HEK293T (cell line): ENCODE measurements around the gene ATP4B.

Experiments
- ARNT ChIP-seq: fragments of 450-650 bp; IDR thresholded peaks from 2 replicates; pipeline ENCODE4 v1.6.1; 2017; ENCODE audit warnings: mild to moderate bottlenecking
- BHLHE40 ChIP-seq: fragments of 450-650 bp; IDR thresholded peaks from 2 replicates; pipeline ENCODE4 v1.6.1; 2016; ENCODE audit warnings: mild to moderate bottlenecking, moderate library complexity, borderline replicate concordance
- FOXA1 ChIP-seq: fragments of 450-650 bp; IDR thresholded peaks from 2 replicates; pipeline ENCODE4 v1.6.1; 2016; ENCODE audit warnings: mild to moderate bottlenecking
- FOXK2 ChIP-seq: fragments of 450-650 bp; IDR thresholded peaks from 2 replicates; pipeline ENCODE4 v1.6.1; 2016; ENCODE audit warnings: mild to moderate bottlenecking
- FOXM1 ChIP-seq: fragments of 450-650 bp; IDR thresholded peaks from 2 replicates; pipeline ENCODE4 v1.6.1; 2017; ENCODE audit warnings: mild to moderate bottlenecking, borderline replicate concordance
- HDGF ChIP-seq: fragments of 450-650 bp; IDR thresholded peaks from 2 replicates; pipeline ENCODE4 v1.6.1; 2017; ENCODE audit warnings: antibody characterized with exemption, borderline replicate concordance
- LEF1 ChIP-seq: fragments of 450-650 bp; IDR thresholded peaks from 2 replicates; pipeline ENCODE4 v1.6.1; 2017; ENCODE audit warnings: mild to moderate bottlenecking, borderline replicate concordance
- NFRKB ChIP-seq: fragments of 450-650 bp; IDR thresholded peaks from 2 replicates; pipeline ENCODE4 v1.6.1; 2016; ENCODE audit warnings: mild to moderate bottlenecking, moderate library complexity
- SP1 ChIP-seq: fragments of 450-650 bp; IDR thresholded peaks from 2 replicates; pipeline ENCODE4 v1.6.1; 2017
- TARDBP ChIP-seq: fragments of 450-650 bp; IDR thresholded peaks from 2 replicates; pipeline ENCODE4 v1.6.1; 2016
- ZNF384 ChIP-seq: fragments of 450-650 bp; IDR thresholded peaks from 2 replicates; pipeline ENCODE4 v1.6.1; 2016
- TF ChIP-seq, protein P1 (sequence below): fragments of 450-650 bp; IDR thresholded peaks from 2 replicates; pipeline ENCODE4 v1.6.1; 2016

DNA sequence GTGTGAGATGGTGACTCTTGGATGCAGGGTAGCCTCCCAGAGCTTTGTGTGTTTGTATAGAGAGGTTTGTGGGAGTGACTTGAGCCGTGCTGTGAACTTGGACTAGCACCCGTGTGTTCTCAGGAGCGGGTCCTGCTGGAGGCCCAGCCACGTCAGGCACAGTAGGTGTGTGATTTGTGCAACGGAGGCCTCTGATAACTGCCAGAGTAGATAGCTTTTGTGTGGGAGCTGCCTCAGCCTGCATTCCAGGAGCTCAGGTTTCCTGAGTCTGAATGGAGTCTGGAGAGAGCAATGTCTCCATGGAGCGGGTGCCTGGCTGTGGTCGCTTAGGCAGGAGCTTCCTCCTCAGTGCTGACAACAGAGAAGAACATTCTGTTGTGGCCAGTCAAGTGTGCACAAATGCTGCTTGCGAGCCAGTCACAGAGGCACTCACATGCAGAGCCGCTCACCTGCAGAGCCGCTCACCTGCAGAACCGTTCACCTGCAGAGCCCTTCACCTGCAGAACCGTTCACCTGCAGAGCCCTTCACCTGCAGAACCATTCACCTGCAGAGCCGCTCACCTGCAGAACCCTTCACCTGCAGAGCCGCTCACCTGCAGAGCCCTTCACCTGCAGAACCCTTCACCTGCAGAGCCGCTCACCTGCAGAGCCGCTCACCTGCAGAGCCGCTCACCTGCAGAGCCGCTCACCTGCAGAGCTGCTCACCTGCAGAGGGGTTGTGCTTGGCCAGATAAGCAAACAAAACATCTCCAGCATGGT is 40.8 kb downstream of the ATP4B start:
- TF ChIP-seq NFRKB, result no peak
- TF ChIP-seq SP1, result no peak
- no peak for TF ChIP-seq FOXK2
- no peak for TF ChIP-seq FOXM1
- TF ChIP-seq ARNT, result no peak
- no peak for TF ChIP-seq HDGF
- no peak for TF ChIP-seq FOXA1
- TF ChIP-seq, protein P1, sequence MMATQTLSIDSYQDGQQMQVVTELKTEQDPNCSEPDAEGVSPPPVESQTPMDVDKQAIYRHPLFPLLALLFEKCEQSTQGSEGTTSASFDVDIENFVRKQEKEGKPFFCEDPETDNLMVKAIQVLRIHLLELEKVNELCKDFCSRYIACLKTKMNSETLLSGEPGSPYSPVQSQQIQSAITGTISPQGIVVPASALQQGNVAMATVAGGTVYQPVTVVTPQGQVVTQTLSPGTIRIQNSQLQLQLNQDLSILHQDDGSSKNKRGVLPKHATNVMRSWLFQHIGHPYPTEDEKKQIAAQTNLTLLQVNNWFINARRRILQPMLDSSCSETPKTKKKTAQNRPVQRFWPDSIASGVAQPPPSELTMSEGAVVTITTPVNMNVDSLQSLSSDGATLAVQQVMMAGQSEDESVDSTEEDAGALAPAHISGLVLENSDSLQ, result no peak
- TF ChIP-seq TARDBP, result no peak
- no peak for TF ChIP-seq BHLHE40
- TF ChIP-seq LEF1, result no peak
- TF ChIP-seq ZNF384, result no peak
